ENCODE results near the gene WFDC8. TPM values are rescaled to one million over a fixed set of nuclear protein-coding genes. Genes with fewer than 3 reads are reported as not detected.

The WFDC8 gene
- total and polyA plus RNA-seq, 4 donors = not detected

DNA sequence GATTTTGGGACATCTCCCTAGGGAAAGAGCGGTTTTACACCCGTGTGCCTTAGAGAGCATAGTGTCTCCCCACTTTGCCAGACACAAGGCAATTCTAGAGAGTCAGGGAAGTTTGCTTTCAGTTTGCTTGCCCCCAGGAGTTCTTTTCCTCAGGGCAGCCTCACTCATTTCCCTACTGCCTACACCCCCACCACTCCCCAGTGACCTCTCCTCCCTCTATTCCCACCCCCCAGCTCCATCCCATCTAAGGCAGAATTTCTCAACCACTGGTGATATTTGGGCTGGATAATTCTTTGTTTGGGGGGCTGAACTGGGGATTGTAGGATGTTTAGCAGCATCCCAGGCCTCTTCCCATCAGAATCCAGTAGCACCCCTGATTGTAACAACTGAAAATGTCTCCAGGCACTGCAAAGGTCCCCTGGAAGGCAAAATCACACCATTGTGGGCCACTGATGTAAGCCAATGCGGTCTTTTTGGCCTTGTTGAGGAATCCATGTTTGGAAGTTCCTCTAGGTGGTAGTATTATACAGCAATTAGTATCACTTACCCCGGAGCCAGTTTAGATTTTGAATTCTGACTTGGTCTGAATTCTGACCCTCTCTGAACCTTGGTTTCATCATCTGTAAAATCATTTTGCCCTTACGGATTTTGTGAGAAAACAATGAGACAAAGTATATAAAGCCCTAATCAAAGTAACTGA, 33.2 kb downstream of the WFDC8 start:
- H3K27ac ChIP-seq (ENCODE audit: low read depth in 1 of 2, low read length in 2 of 2) = no peak overlapping the region
- H3K9ac ChIP-seq (ENCODE audit: low read depth in 1 of 2, low read length in 2 of 2) = no peak overlapping the region
- WGBS = 26% methylated on average over 5 of the region's 5 CpGs
- no peak for TF ChIP-seq FOXA1 (IDR thresholded peaks at IDR 0.05)
- TF ChIP-seq, protein P1, sequence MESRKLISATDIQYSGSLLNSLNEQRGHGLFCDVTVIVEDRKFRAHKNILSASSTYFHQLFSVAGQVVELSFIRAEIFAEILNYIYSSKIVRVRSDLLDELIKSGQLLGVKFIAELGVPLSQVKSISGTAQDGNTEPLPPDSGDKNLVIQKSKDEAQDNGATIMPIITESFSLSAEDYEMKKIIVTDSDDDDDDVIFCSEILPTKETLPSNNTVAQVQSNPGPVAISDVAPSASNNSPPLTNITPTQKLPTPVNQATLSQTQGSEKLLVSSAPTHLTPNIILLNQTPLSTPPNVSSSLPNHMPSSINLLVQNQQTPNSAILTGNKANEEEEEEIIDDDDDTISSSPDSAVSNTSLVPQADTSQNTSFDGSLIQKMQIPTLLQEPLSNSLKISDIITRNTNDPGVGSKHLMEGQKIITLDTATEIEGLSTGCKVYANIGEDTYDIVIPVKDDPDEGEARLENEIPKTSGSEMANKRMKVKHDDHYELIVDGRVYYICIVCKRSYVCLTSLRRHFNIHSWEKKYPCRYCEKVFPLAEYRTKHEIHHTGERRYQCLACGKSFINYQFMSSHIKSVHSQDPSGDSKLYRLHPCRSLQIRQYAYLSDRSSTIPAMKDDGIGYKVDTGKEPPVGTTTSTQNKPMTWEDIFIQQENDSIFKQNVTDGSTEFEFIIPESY (IDR thresholded peaks at IDR 0.05) = no peak
- TF ChIP-seq RXRA (IDR thresholded peaks at IDR 0.05) = no peak
- no peak for TF ChIP-seq NR2F2 (IDR thresholded peaks at IDR 0.05)
- peak; percentile 68 to 69 for TF ChIP-seq RAD21 (IDR thresholded peaks at IDR 0.05)
- TF ChIP-seq TAF1 (conservative IDR thresholded peaks at IDR 0.05) = no peak
- TF ChIP-seq, protein P2, sequence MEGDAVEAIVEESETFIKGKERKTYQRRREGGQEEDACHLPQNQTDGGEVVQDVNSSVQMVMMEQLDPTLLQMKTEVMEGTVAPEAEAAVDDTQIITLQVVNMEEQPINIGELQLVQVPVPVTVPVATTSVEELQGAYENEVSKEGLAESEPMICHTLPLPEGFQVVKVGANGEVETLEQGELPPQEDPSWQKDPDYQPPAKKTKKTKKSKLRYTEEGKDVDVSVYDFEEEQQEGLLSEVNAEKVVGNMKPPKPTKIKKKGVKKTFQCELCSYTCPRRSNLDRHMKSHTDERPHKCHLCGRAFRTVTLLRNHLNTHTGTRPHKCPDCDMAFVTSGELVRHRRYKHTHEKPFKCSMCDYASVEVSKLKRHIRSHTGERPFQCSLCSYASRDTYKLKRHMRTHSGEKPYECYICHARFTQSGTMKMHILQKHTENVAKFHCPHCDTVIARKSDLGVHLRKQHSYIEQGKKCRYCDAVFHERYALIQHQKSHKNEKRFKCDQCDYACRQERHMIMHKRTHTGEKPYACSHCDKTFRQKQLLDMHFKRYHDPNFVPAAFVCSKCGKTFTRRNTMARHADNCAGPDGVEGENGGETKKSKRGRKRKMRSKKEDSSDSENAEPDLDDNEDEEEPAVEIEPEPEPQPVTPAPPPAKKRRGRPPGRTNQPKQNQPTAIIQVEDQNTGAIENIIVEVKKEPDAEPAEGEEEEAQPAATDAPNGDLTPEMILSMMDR (IDR thresholded peaks at IDR 0.05; ENCODE audit: low read depth, low read length, missing input control) = peak; percentile 38
- TF ChIP-seq, protein P3, sequence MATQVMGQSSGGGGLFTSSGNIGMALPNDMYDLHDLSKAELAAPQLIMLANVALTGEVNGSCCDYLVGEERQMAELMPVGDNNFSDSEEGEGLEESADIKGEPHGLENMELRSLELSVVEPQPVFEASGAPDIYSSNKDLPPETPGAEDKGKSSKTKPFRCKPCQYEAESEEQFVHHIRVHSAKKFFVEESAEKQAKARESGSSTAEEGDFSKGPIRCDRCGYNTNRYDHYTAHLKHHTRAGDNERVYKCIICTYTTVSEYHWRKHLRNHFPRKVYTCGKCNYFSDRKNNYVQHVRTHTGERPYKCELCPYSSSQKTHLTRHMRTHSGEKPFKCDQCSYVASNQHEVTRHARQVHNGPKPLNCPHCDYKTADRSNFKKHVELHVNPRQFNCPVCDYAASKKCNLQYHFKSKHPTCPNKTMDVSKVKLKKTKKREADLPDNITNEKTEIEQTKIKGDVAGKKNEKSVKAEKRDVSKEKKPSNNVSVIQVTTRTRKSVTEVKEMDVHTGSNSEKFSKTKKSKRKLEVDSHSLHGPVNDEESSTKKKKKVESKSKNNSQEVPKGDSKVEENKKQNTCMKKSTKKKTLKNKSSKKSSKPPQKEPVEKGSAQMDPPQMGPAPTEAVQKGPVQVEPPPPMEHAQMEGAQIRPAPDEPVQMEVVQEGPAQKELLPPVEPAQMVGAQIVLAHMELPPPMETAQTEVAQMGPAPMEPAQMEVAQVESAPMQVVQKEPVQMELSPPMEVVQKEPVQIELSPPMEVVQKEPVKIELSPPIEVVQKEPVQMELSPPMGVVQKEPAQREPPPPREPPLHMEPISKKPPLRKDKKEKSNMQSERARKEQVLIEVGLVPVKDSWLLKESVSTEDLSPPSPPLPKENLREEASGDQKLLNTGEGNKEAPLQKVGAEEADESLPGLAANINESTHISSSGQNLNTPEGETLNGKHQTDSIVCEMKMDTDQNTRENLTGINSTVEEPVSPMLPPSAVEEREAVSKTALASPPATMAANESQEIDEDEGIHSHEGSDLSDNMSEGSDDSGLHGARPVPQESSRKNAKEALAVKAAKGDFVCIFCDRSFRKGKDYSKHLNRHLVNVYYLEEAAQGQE (IDR thresholded peaks at IDR 0.05) = no peak
- no peak for TF ChIP-seq SP1 (IDR thresholded peaks at IDR 0.05)
- TF ChIP-seq HNF4G (IDR thresholded peaks at IDR 0.05) = no peak
- no peak for TF ChIP-seq YY1 (IDR thresholded peaks at IDR 0.05)
- TF ChIP-seq EGR1 (IDR thresholded peaks at IDR 0.05; ENCODE audit: low read depth in 2 of 2) = no peak
- no peak for TF ChIP-seq GABPA (IDR thresholded peaks at IDR 0.05 in 1 of 2, conservative IDR thresholded peaks at IDR 0.05 in 1 of 2)
- H3K9me3 ChIP-seq (ENCODE audit: control insufficient read depth in 4 of 4, low read length in 3 of 4) = no peaks in the 10 kb centered on the region
- no peaks in the 10 kb centered on the region for H3K36me3 ChIP-seq (ENCODE audit: control insufficient read depth in 4 of 4, insufficient read depth in 3 of 4, low read depth in 1 of 4, low read length in 3 of 4)
- H3K27me3 ChIP-seq (ENCODE audit: control insufficient read depth in 4 of 4, insufficient read depth in 4 of 4, low read length in 3 of 4) = peaks cover 0 to 4% (median 0%) of the 10 kb centered on the region in 4 donors
- no peaks in the 10 kb centered on the region for H3K4me1 ChIP-seq (ENCODE audit: control insufficient read depth in 4 of 4, insufficient read depth in 4 of 4, low read length in 3 of 4)
- no peak overlapping the region for H3K4me3 ChIP-seq (ENCODE audit: low read depth in 1 of 3, low read length in 3 of 3)
- DNase-seq (ENCODE audit: low spot score) = no peak

DNA sequence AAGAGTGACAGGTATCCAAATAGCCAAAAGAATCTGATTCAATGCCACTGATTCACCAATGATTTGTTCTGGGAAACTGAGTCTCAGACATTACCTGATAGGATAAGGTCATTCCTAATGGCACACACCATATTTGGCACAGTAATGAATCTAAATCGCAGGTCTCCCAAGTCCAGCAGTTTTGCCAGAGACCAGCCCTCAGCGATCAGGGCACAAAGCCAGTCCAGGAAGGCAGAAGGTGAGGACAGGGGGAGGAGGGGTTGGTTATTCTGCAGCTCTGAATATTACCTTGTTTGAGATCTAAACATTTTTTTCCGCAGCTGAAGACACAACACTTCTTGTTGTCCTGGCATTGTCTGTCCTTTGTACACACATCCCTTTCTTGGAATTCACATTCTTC, 33.7 kb downstream of the WFDC8 start:
- no peak overlapping the region for H3K27ac ChIP-seq (ENCODE audit: low read depth in 1 of 2, low read length in 2 of 2)
- WGBS = 75% methylated on average over 3 of the region's 3 CpGs
- TF ChIP-seq, protein P1 (IDR thresholded peaks at IDR 0.05) = no peak
- no peak for TF ChIP-seq HNF4A (conservative IDR thresholded peaks at IDR 0.05)
- no peak for TF ChIP-seq TAF1 (conservative IDR thresholded peaks at IDR 0.05)
- no peak for TF ChIP-seq GABPA (IDR thresholded peaks at IDR 0.05 in 1 of 2, conservative IDR thresholded peaks at IDR 0.05 in 1 of 2)
- TF ChIP-seq YY1 (IDR thresholded peaks at IDR 0.05) = no peak
- TF ChIP-seq, protein P4, sequence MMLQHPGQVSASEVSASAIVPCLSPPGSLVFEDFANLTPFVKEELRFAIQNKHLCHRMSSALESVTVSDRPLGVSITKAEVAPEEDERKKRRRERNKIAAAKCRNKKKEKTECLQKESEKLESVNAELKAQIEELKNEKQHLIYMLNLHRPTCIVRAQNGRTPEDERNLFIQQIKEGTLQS (IDR thresholded peaks at IDR 0.05) = no peak
- no peak for TF ChIP-seq EGR1 (IDR thresholded peaks at IDR 0.05; ENCODE audit: low read depth in 2 of 2)
- no peak for TF ChIP-seq JUND (IDR thresholded peaks at IDR 0.05)
- TF ChIP-seq, protein P2 (IDR thresholded peaks at IDR 0.05; ENCODE audit: low read depth, low read length, missing input control) = no peak
- no peak for TF ChIP-seq RXRA (IDR thresholded peaks at IDR 0.05)
- TF ChIP-seq SP1 (IDR thresholded peaks at IDR 0.05) = no peak
- no peak for TF ChIP-seq HNF4G (IDR thresholded peaks at IDR 0.05)
- H3K9me3 ChIP-seq (ENCODE audit: control insufficient read depth in 4 of 4, low read length in 3 of 4) = no peaks in the 10 kb centered on the region
- H3K4me1 ChIP-seq (ENCODE audit: control insufficient read depth in 4 of 4, insufficient read depth in 4 of 4, low read length in 3 of 4) = no peaks in the 10 kb centered on the region
- no peak overlapping the region for H3K4me3 ChIP-seq (ENCODE audit: low read depth in 1 of 3, low read length in 3 of 3)
- H3K36me3 ChIP-seq (ENCODE audit: control insufficient read depth in 4 of 4, insufficient read depth in 3 of 4, low read depth in 1 of 4, low read length in 3 of 4) = no peaks in the 10 kb centered on the region
- H3K9ac ChIP-seq (ENCODE audit: low read depth in 1 of 2, low read length in 2 of 2) = no peak overlapping the region
- H3K27me3 ChIP-seq (ENCODE audit: control insufficient read depth in 4 of 4, insufficient read depth in 4 of 4, low read length in 3 of 4) = peaks cover 0 to 4% (median 0%) of the 10 kb centered on the region in 4 donors
- DNase-seq (ENCODE audit: low spot score) = no peak

Measured in liver (tissue), 9 donors.